Body of pancreas (tissue), 4 donors: ENCODE measurements around the gene VASP. TPM values are rescaled to one million over a fixed set of nuclear protein-coding genes. Genes with fewer than 3 reads are reported as not detected.

Experiments
- ATAC-seq: fragments of 150-250 bp; one replicate; pipeline ENCODE4 v1.9.1; 2016
- DNase-seq, 4 donors: peaks; one replicate each; pipeline ENCODE4 v3.0.0-alpha.2; 2019
- H3K27ac ChIP-seq, 4 donors: fragments of 200-600 bp; sonication (generic); 1 replicate in 3 of 4; 2 replicates in 1 of 4; pipeline versions ENCODE4 v1.5.1 to v1.6.1; 2016 to 2019; ENCODE audit warnings: mild to moderate bottlenecking in 1 of 4, mixed read lengths in 1 of 4, moderate library complexity in 1 of 4
- H3K27me3 ChIP-seq, 2 donors: fragments of 200-600 bp; sonication (generic); one replicate each; pipeline ENCODE4 v1.6.0; 2016; ENCODE audit warnings: mild to moderate bottlenecking in 1 of 2
- H3K36me3 ChIP-seq, 2 donors: fragments of 200-600 bp; sonication (generic); replicated peaks in 1 of 2; 2 replicates each; pipeline ENCODE4 v1.5.1; 2016; ENCODE audit warnings: low read depth in 2 of 2; ENCODE audit not compliant: insufficient read depth in 1 of 2
- H3K4me1 ChIP-seq: fragments of 200-600 bp; sonication (generic); one replicate; pipeline ENCODE4 v1.6.0; 2016
- H3K4me3 ChIP-seq, 2 donors: fragments of 200-600 bp; sonication (generic); 1 replicate in 1 of 2; 2 replicates in 1 of 2; pipeline ENCODE4 v1.5.1; 2016 to 2019
- H3K9me3 ChIP-seq, 3 donors: fragments of 200-600 bp; sonication (generic); 1 replicate in 2 of 3; 2 replicates in 1 of 3; pipeline ENCODE4 v1.5.1; 2016
- CTCF ChIP-seq, 7 experiments: fragments of 450-650 bp in 4 of 7; fragments of 200-600 bp in 3 of 7; sonication (generic) in 3 of 7; IDR thresholded peaks; one replicate each; pipeline ENCODE4 v1.5.1; 2016 to 2019; ENCODE audit warnings: antibody characterized with exemption in 7 of 7
- POLR2A ChIP-seq, 3 donors: fragments of 450-650 bp; IDR thresholded peaks; one replicate each; pipeline ENCODE4 v1.6.1; 2016; ENCODE audit warnings: antibody characterized with exemption in 3 of 3, mild to moderate bottlenecking in 2 of 3
- WGBS, 2 donors: methylation state at CpG; one replicate each; pipeline ENCODE4 v1.1.5; 2017; 5-methylcytosine and 5-hydroxymethylcytosine counted together
- intact Hi-C: fragments of 100-400 bp; cut with DNase I; formaldehyde crosslinking; loops from one replicate; pipeline ENCODE4 v1.15.1; 2023
- total RNA-seq, 2 donors: library from RNA; depleted of rRNA; stranded (reverse); fragments of >200 nt; gene quantifications; one replicate each; pipeline ENCODE4 v1.1.0, GENCODE V29; 2016

Gene VASP
- total RNA-seq, 2 donors from 2014 or later, result 27.0 to 29.7 TPM

- DNase-seq (no peak), ATAC-seq (no peak)
- TF ChIP-seq POLR2A (IDR thresholded peaks at IDR 0.05), result no peak
- TF ChIP-seq CTCF (IDR thresholded peaks at IDR 0.05), result no peak
- Histone ChIP-seq H3K4me1 (peaks cover 21% of the 10 kb centered on the region), H3K36me3 (no peaks in the 10 kb centered on the region), H3K27me3 (no peaks in the 10 kb centered on the region), H3K9me3 (no peaks in the 10 kb centered on the region), H3K4me3 (no peak overlapping the region), H3K27ac (no peak overlapping the region)
- intact Hi-C loops, result no loop called here
- WGBS, 2 donors, result 93 to 94% methylated on average over 1 of the region's 1 CpG
Observed at GRCh38 chr19:45531349-45531748, 24.1 kb downstream of the VASP start.

GRCh38 chr19:45539459-45539858 is 32.2 kb downstream of the VASP start:
- TF ChIP-seq CTCF (IDR thresholded peaks at IDR 0.05) (no peak), POLR2A (IDR thresholded peaks at IDR 0.05) (no peak)
- DNase-seq, result no peak
- 93% methylated on average over 5 to 9 of the region's 9 CpGs for WGBS, 2 donors
- peaks cover 5% of the 10 kb centered on the region for H3K4me1 ChIP-seq
- H3K36me3 ChIP-seq, result no peaks in the 10 kb centered on the region
- H3K9me3 ChIP-seq, result no peaks in the 10 kb centered on the region
- H3K4me3 ChIP-seq, result no peak overlapping the region
- ATAC-seq, result no peak
- no peak overlapping the region for H3K27ac ChIP-seq
- intact Hi-C loops, result no loop called here
- no peaks in the 10 kb centered on the region for H3K27me3 ChIP-seq

GRCh38 chr19:45542234-45542668 is 35.0 kb downstream of the VASP start:
- intact Hi-C loops, result no loop called here
- Histone ChIP-seq H3K27ac (no peak overlapping the region), H3K4me3 (no peak overlapping the region), H3K27me3 (no peaks in the 10 kb centered on the region), H3K36me3 (no peaks in the 10 kb centered on the region), H3K9me3 (no peaks in the 10 kb centered on the region), H3K4me1 (peaks cover 5% of the 10 kb centered on the region)
- TF ChIP-seq POLR2A (IDR thresholded peaks at IDR 0.05) (no peak), CTCF (IDR thresholded peaks at IDR 0.05) (no peak)
- WGBS, 2 donors, result 63 to 69% methylated on average over 7 of the region's 7 CpGs
- no peak for DNase-seq
- no peak for ATAC-seq

- ATAC-seq (no peak), DNase-seq (no peak)
- H3K9me3 ChIP-seq, result no peaks in the 10 kb centered on the region
- TF ChIP-seq CTCF (IDR thresholded peaks at IDR 0.05), result no peak
- TF ChIP-seq POLR2A (IDR thresholded peaks at IDR 0.05), result no peak
- H3K4me3 ChIP-seq, result no peak overlapping the region
- 92% methylated on average over 10 of the region's 10 CpGs for WGBS, 2 donors
- H3K36me3 ChIP-seq, result no peaks in the 10 kb centered on the region
- H3K27me3 ChIP-seq, result no peaks in the 10 kb centered on the region
- peaks cover 5% of the 10 kb centered on the region for H3K4me1 ChIP-seq
- intact Hi-C loops, result no loop called here
- no peak overlapping the region for H3K27ac ChIP-seq
Observed at GRCh38 chr19:45547211-45547770, 40.0 kb downstream of the VASP start.

GRCh38 chr19:45547965-45548609 is 40.8 kb downstream of the VASP start:
- DNase-seq, result no peak
- Histone ChIP-seq H3K4me1 (peaks cover 5% of the 10 kb centered on the region), H3K36me3 (no peaks in the 10 kb centered on the region), H3K27ac (no peak overlapping the region), H3K4me3 (no peak overlapping the region), H3K9me3 (no peaks in the 10 kb centered on the region), H3K27me3 (no peaks in the 10 kb centered on the region)
- TF ChIP-seq CTCF (IDR thresholded peaks at IDR 0.05) (no peak), POLR2A (IDR thresholded peaks at IDR 0.05) (no peak)
- no peak for ATAC-seq
- intact Hi-C loops, result no loop called here
- WGBS, 2 donors, result 90 to 91% methylated on average over 6 to 9 of the region's 9 CpGs
